Measurements from ENCODE around the gene LARGE1. TPM values are rescaled to one million over a fixed set of nuclear protein-coding genes. Genes with fewer than 3 reads are reported as not detected.

The LARGE1 gene
- total and polyA plus RNA-seq, 9 of the 15 experiments (the other 6 are each of a cell fraction or from before 2014, with no cell fraction given), result 0.01 to 0.66 (median 0.14) TPM; not detected in 2

GRCh38 chr22:33447733-33448132, 472.5 kb downstream of the LARGE1 start (continued):
- TF ChIP-seq THAP12 (CRISPR knock-in tag; IDR thresholded peaks at IDR 0.05) (no peak), STAT6 (CRISPR knock-in tag; IDR thresholded peaks at IDR 0.05) (no peak), POLR3A (IDR thresholded peaks at IDR 0.05; ENCODE audit: borderline replicate concordance, extremely low read depth, insufficient read depth, insufficient read length) (no peak), TFAP4 (CRISPR knock-in tag; IDR thresholded peaks at IDR 0.05; ENCODE audit: borderline replicate concordance) (no peak), NR2C2 (CRISPR knock-in tag; IDR thresholded peaks at IDR 0.05) (no peak), NR2C2 (tag; IDR thresholded peaks at IDR 0.05) (no peak)

All from K562 (cell line).